Prostate gland (tissue), 2 donors: ENCODE measurements around the gene CFAP45. TPM values are rescaled to one million over a fixed set of nuclear protein-coding genes. Genes with fewer than 3 reads are reported as not detected.

Source experiments
- DNase-seq: peaks from one replicate; pipeline ENCODE4 v3.0.0-alpha.2; 2019; ENCODE audit warnings: low spot score
- H3K27ac ChIP-seq, 2 donors: fragments of 200-600 bp; sonication (generic); 2 replicates each; pipeline ENCODE4 v1.5.1; 2017 to 2019
- H3K27me3 ChIP-seq: fragments of 200-600 bp; sonication (generic); replicated peaks from 2 replicates; pipeline ENCODE4 v1.5.1; 2019; ENCODE audit not compliant: insufficient read depth
- H3K36me3 ChIP-seq, 2 donors: fragments of 200-600 bp; sonication (generic); 1 replicate in 1 of 2; 2 replicates in 1 of 2; pipeline versions ENCODE4 v1.5.1 to v1.8.1; 2017 to 2019
- H3K4me1 ChIP-seq: fragments of 200-600 bp; sonication (generic); replicated peaks from 2 replicates; pipeline ENCODE4 v1.5.1; 2019
- H3K4me3 ChIP-seq, 2 donors: fragments of 200-600 bp; sonication (generic); 2 replicates each; pipeline ENCODE4 v1.5.1; 2017 to 2019
- H3K9me3 ChIP-seq: fragments of 200-600 bp; sonication (generic); 2 replicates; pipeline ENCODE4 v1.5.1; 2017
- POLR2A ChIP-seq: fragments of 450-650 bp; IDR thresholded peaks from one replicate; pipeline ENCODE4 v1.6.1; 2016; ENCODE audit warnings: antibody characterized with exemption, mild to moderate bottlenecking
- POLR2AphosphoS5 ChIP-seq: sonication (generic); formaldehyde crosslinking; IDR thresholded peaks from one replicate; pipeline ENCODE4 v1.6.1; 2017; ENCODE audit warnings: antibody characterized with exemption
- WGBS: methylation state at CpG from one replicate; pipeline ENCODE4 v1.1.5; 2018; 5-methylcytosine and 5-hydroxymethylcytosine counted together
- intact Hi-C: fragments of 100-400 bp; cut with DNase I; formaldehyde crosslinking; loops from one replicate; pipeline ENCODE4 v1.14.2; 2022
- total RNA-seq, 2 donors: library from RNA; depleted of rRNA; stranded (reverse); fragments of >200 nt; gene quantifications; one replicate each; pipeline ENCODE4 v1.1.0, GENCODE V29; 2016
- TF ChIP-seq, protein P1 (sequence below), 4 experiments: fragments of 200-600 bp in 2 of 4; fragments of 450-650 bp in 2 of 4; sonication (generic) in 2 of 4; IDR thresholded peaks; 1 replicate in 3 of 4; 2 replicates in 1 of 4; pipeline ENCODE4 v1.5.1; 2016 to 2019; ENCODE audit warnings: antibody characterized with exemption in 4 of 4, mild to moderate bottlenecking in 2 of 4, moderate library complexity in 2 of 4

CFAP45 gene
- total RNA-seq, 2 donors from 2014 or later: 2.6 TPM; not detected in 1

GRCh38 chr1:159897962-159898361, 2.0 kb downstream of the CFAP45 start:
- Histone ChIP-seq H3K27ac (no peak overlapping the region), H3K36me3 (no peaks in the 10 kb centered on the region), H3K27me3 (no peaks in the 10 kb centered on the region), H3K9me3 (no peaks in the 10 kb centered on the region), H3K4me3 (no peak overlapping the region), H3K4me1 (peaks cover 8% of the 10 kb centered on the region)
- WGBS: 88% methylated on average over 3 of the region's 3 CpGs
- no peak for DNase-seq
- TF ChIP-seq POLR2A (no peak), POLR2AphosphoS5 (no peak)
- TF ChIP-seq, protein P1, sequence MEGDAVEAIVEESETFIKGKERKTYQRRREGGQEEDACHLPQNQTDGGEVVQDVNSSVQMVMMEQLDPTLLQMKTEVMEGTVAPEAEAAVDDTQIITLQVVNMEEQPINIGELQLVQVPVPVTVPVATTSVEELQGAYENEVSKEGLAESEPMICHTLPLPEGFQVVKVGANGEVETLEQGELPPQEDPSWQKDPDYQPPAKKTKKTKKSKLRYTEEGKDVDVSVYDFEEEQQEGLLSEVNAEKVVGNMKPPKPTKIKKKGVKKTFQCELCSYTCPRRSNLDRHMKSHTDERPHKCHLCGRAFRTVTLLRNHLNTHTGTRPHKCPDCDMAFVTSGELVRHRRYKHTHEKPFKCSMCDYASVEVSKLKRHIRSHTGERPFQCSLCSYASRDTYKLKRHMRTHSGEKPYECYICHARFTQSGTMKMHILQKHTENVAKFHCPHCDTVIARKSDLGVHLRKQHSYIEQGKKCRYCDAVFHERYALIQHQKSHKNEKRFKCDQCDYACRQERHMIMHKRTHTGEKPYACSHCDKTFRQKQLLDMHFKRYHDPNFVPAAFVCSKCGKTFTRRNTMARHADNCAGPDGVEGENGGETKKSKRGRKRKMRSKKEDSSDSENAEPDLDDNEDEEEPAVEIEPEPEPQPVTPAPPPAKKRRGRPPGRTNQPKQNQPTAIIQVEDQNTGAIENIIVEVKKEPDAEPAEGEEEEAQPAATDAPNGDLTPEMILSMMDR (IDR thresholded peaks at IDR 0.05): no peak
- intact Hi-C loops: no loop called here

- H3K9me3 ChIP-seq: no peaks in the 10 kb centered on the region
- DNase-seq: no peak
- H3K4me3 ChIP-seq: no peak overlapping the region
- H3K4me1 ChIP-seq: peaks cover 8% of the 10 kb centered on the region
- intact Hi-C loops: no loop called here
- no peaks in the 10 kb centered on the region for H3K27me3 ChIP-seq
- no peak overlapping the region for H3K27ac ChIP-seq
- no peaks in the 10 kb centered on the region for H3K36me3 ChIP-seq
- TF ChIP-seq, protein P1 (IDR thresholded peaks at IDR 0.05): no peak
- TF ChIP-seq POLR2AphosphoS5 (no peak), POLR2A (no peak)
- 39% methylated on average over 3 of the region's 3 CpGs for WGBS
Observed at GRCh38 chr1:159896546-159896930, 3.4 kb downstream of the CFAP45 start.

DNA sequence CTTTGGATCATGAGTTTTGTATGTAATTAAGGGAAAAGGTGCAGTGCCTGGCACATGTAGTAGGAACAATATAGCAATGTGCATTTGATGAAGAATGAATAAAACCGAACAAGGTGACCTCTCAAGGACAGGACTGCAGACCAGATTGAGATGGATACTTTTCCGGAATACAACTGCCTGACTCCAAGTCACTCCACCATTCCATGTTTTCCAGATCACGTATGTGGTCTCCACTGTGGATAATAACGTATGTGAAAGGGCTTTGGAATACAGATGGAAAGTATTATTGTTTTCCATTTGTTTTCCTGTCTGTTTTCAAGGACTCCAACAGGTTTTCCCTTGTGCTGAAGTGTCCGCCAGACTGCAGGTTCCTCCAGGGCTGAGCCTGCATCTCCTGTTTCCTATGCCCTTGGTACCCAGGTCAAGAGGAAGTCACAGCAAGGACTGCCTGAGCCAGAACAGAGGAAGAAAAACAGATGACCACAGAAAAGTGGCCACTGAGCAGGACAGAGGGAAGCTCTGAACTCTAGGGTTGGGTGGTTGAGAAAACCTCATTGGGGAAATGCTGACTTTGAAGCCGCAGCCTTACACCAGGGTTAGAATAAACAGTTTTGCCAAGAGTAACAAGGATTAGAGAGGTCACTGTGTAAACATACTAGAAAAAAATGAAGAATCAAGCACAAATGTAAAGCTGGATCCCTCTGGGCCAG, 4.0 kb downstream of the CFAP45 start:
- WGBS: 68% methylated on average over 6 of the region's 6 CpGs
- DNase-seq: no peak
- no peaks in the 10 kb centered on the region for H3K36me3 ChIP-seq
- intact Hi-C loops: no loop called here
- no peaks in the 10 kb centered on the region for H3K9me3 ChIP-seq
- TF ChIP-seq POLR2A (no peak), POLR2AphosphoS5 (no peak)
- TF ChIP-seq, protein P1 (IDR thresholded peaks at IDR 0.05): no peak
- H3K4me1 ChIP-seq: peaks cover 8% of the 10 kb centered on the region
- H3K27me3 ChIP-seq: no peaks in the 10 kb centered on the region
- H3K4me3 ChIP-seq: no peak overlapping the region
- no peak overlapping the region for H3K27ac ChIP-seq

DNA sequence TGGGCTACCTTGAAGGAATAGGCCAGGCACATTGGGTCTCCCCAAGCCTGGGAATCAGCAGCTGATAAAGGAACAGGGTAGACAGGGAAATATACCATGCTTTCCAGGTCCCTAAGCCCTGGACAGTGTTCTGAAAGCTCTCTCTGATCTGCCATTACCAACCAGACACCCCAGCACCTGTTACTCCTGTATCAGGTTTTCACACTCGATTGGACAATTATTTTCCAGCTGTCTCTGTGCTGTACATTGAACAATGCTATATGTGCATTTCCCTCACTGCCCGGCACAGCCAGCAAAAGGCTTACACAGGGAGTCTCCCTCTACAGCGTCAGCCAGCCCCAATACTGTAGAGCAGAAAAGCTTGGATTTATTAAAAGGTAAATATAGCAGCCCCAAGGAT, 4.7 kb downstream of the CFAP45 start:
- intact Hi-C loops: no loop called here
- Histone ChIP-seq H3K9me3 (no peaks in the 10 kb centered on the region), H3K4me3 (no peak overlapping the region), H3K27ac (no peak overlapping the region), H3K27me3 (no peaks in the 10 kb centered on the region), H3K36me3 (no peaks in the 10 kb centered on the region), H3K4me1 (peaks cover 5% of the 10 kb centered on the region)
- no peak for DNase-seq
- WGBS: 80% methylated on average over 3 of the region's 3 CpGs
- TF ChIP-seq, protein P1 (IDR thresholded peaks at IDR 0.05): no peak
- no peak for TF ChIP-seq POLR2AphosphoS5
- no peak for TF ChIP-seq POLR2A

GRCh38 chr1:159892944-159893343, 7.0 kb downstream of the CFAP45 start:
- H3K4me3 ChIP-seq: no peak overlapping the region
- H3K9me3 ChIP-seq: no peaks in the 10 kb centered on the region
- 76% methylated on average over 5 of the region's 5 CpGs for WGBS
- H3K27me3 ChIP-seq: no peaks in the 10 kb centered on the region
- no peaks in the 10 kb centered on the region for H3K36me3 ChIP-seq
- intact Hi-C loops: no loop called here
- DNase-seq: no peak
- H3K27ac ChIP-seq: no peak overlapping the region
- no peak for TF ChIP-seq POLR2AphosphoS5
- TF ChIP-seq, protein P1 (IDR thresholded peaks at IDR 0.05): peak in 1 of 4 experiments; percentile 25
- H3K4me1 ChIP-seq: no peaks in the 10 kb centered on the region
